ENCODE data around the gene CCSER2. TPM values are rescaled to one million over a fixed set of nuclear protein-coding genes. Genes with fewer than 3 reads are reported as not detected.
"Not testable (repeated sequence)": the region's sequence is repeated elsewhere in the genome, so short reads cannot be mapped to it uniquely, and the experiment has no call there.

CCSER2 gene
- total RNA-seq, 1 donor from 2014 or later = 49.6 TPM

DNA sequence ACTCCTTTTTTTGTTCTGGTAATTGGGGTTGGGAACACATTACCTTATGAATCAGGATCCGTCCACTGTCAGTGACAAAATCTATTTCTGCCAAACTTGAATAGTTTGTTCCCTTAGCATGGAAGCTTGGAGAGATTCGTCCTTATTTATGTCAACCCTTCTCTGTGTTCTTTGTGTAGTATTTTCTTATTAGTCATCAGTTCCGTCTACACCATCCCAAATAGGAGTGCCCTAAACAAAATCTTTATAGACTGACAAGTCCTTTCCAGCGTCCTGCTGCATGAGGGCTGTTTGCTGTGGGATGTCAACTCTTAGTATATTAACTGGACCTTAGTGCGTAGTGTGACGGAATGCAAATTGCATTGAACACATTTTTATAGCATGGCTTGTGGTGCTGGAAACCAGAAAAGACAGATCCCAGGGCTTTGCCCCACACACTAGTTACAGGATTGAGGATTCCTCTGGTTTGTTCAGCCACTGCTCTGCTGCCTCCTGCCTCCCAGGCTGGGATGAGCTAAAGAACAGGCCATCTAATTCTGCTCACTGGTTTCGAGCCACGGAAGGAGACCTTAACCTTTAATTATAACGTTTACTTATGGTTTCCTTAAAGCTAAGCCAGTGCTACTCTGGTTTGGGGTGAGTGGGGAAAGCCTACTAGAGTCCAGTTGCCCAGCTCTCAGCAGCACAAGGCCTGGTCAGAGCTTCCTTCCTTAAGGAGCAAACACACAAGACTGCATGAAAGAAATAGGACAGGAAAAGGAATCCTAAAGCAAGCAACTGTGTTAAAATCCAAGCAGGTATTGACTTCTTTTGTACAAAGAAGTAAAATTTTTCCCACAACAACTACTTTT, 194.4 kb downstream of the CCSER2 start:
- Mint-ChIP-seq H3K27ac (peak overlapping the region; percentile 50), H3K4me3 (ENCODE audit: low read depth) (no peak overlapping the region), H3K9me3 (ENCODE audit: low read depth) (peaks cover 13% of the 10 kb centered on the region), H3K36me3 (ENCODE audit: insufficient read depth) (peaks cover 11% of the 10 kb centered on the region), H3K4me1 (ENCODE audit: low read depth) (peaks cover 21% of the 10 kb centered on the region), H3K27me3 (no peaks in the 10 kb centered on the region)
- TF ChIP-seq, protein P1, sequence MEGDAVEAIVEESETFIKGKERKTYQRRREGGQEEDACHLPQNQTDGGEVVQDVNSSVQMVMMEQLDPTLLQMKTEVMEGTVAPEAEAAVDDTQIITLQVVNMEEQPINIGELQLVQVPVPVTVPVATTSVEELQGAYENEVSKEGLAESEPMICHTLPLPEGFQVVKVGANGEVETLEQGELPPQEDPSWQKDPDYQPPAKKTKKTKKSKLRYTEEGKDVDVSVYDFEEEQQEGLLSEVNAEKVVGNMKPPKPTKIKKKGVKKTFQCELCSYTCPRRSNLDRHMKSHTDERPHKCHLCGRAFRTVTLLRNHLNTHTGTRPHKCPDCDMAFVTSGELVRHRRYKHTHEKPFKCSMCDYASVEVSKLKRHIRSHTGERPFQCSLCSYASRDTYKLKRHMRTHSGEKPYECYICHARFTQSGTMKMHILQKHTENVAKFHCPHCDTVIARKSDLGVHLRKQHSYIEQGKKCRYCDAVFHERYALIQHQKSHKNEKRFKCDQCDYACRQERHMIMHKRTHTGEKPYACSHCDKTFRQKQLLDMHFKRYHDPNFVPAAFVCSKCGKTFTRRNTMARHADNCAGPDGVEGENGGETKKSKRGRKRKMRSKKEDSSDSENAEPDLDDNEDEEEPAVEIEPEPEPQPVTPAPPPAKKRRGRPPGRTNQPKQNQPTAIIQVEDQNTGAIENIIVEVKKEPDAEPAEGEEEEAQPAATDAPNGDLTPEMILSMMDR (IDR thresholded peaks at IDR 0.05; ENCODE audit: unreplicated experiment) = no peak
- DNase-seq (ENCODE audit: low spot score, unreplicated experiment) = no peak

DNA sequence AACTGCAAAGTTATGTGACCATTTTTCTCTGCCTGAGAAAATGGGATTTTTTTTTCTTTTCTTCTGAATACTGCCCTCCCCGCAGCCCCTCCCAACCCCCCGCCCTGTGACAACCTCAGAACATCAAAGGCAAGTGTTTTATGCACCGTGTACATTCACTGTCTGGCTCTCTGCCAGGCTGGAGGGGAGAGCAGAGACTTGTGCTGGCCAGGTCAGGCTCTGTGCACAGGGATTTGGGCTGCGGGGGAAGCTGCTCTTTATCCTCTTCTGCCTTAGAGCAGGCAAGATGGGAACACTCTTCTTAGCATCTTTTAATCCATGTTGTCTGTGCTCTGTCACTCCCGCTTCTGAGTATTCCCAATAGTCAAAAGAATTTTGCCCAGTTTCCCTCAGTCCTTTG, 195.1 kb downstream of the CCSER2 start:
- no peak overlapping the region for H3K27ac Mint-ChIP-seq
- peaks cover 11% of the 10 kb centered on the region for H3K36me3 Mint-ChIP-seq (ENCODE audit: insufficient read depth)
- no peak for DNase-seq (ENCODE audit: low spot score, unreplicated experiment)
- H3K4me1 Mint-ChIP-seq (ENCODE audit: low read depth) = peaks cover 20% of the 10 kb centered on the region
- TF ChIP-seq, protein P1 (IDR thresholded peaks at IDR 0.05; ENCODE audit: unreplicated experiment) = no peak
- H3K27me3 Mint-ChIP-seq = no peaks in the 10 kb centered on the region
- no peak overlapping the region for H3K4me3 Mint-ChIP-seq (ENCODE audit: low read depth)
- peaks cover 13% of the 10 kb centered on the region for H3K9me3 Mint-ChIP-seq (ENCODE audit: low read depth)

DNA sequence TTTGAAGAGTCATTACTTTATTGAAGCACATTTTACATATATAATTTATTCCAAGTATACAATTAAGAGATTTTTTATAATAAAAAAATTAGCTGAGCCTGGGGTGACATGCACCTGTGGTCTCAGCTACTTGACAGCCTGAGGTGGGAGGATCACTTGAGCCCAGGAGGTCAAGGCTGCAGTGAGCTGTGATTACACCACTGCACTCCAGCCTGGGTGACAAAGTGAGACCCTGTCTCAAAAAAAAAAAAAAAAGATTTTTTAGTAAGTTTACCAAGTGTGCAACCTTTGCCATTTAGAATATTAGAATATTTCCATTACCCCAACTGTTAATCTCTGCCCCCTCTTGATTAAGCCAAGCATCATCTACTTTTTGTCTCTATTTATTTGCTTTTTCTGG, 196.0 kb downstream of the CCSER2 start:
- Mint-ChIP-seq H3K9me3 (ENCODE audit: low read depth) (peaks cover 14% of the 10 kb centered on the region), H3K27ac (peak overlapping the region; percentile 42), H3K36me3 (ENCODE audit: insufficient read depth) (peaks cover 11% of the 10 kb centered on the region), H3K4me3 (ENCODE audit: low read depth) (no peak overlapping the region), H3K4me1 (ENCODE audit: low read depth) (peaks cover 20% of the 10 kb centered on the region), H3K27me3 (no peaks in the 10 kb centered on the region)
- TF ChIP-seq, protein P1 (IDR thresholded peaks at IDR 0.05; ENCODE audit: unreplicated experiment) = no peak
- DNase-seq (ENCODE audit: low spot score, unreplicated experiment) = no peak

DNA sequence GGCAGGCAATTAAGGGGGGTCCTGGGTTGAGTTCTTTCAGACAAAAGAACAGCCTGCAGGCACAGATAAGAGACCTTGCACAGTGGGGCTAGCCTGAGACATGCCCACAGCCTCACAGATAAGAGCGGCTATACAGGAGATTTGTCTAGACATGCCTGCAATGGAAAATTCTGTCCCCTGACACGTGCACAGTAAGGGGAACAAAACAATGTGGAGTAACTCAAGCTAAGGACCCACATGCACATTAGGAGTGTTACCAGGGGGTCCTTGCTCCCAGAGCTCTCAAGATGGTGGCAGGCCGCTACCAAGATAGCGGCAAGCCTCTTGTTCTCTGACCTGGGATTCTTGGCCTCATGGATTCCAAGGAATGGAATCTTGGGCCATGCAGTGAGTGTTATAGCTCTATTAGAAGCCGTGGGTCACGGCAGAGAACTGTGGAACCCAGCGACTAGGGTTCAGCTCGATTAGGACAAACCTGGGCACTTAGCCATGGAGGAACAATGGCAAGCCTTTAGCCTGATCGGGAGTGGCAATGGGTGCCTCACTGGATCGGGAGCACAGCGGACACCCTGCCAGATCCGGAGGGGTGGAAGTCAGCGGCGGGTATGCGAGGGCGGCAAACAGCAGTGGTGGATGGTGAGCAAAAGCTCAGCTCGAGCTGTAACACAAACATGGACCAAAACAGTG, 196.9 kb downstream of the CCSER2 start:
- H3K27me3 Mint-ChIP-seq = no peaks in the 10 kb centered on the region
- peaks cover 20% of the 10 kb centered on the region for H3K4me1 Mint-ChIP-seq (ENCODE audit: low read depth)
- no peak for DNase-seq (ENCODE audit: low spot score, unreplicated experiment)
- no peak overlapping the region for H3K4me3 Mint-ChIP-seq (ENCODE audit: low read depth)
- peak overlapping the region; percentile 80 for H3K27ac Mint-ChIP-seq
- TF ChIP-seq, protein P1 (IDR thresholded peaks at IDR 0.05; ENCODE audit: unreplicated experiment) = no peak
- peaks cover 16% of the 10 kb centered on the region for H3K9me3 Mint-ChIP-seq (ENCODE audit: low read depth)
- peaks cover 11% of the 10 kb centered on the region for H3K36me3 Mint-ChIP-seq (ENCODE audit: insufficient read depth)

DNA sequence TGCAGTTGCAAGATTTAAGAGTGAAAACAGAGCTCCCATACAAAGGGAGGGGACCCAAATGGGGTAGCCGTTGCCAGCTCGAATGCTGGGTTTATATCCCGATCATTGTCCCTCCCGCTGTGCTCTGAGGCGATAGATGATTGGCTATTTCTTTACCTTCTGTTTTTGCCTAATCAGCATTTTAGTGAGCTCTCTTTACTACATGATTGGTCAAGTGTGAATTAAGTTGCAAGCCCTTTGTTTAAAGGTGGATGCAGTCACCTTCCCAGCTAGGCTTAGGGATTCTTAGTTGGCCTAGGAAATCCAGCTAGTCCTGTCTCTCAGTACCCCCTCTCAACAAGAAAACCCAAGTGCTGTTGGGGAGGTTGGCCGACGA, 197.4 kb downstream of the CCSER2 start:
- Mint-ChIP-seq H3K36me3 (ENCODE audit: insufficient read depth) (peaks cover 11% of the 10 kb centered on the region), H3K9me3 (ENCODE audit: low read depth) (peaks cover 16% of the 10 kb centered on the region), H3K4me1 (ENCODE audit: low read depth) (peaks cover 20% of the 10 kb centered on the region)
- DNase-seq (ENCODE audit: low spot score, unreplicated experiment); H3K27ac Mint-ChIP-seq; H3K27me3 Mint-ChIP-seq; H3K4me3 Mint-ChIP-seq (ENCODE audit: low read depth): not testable (repeated sequence)

DNA sequence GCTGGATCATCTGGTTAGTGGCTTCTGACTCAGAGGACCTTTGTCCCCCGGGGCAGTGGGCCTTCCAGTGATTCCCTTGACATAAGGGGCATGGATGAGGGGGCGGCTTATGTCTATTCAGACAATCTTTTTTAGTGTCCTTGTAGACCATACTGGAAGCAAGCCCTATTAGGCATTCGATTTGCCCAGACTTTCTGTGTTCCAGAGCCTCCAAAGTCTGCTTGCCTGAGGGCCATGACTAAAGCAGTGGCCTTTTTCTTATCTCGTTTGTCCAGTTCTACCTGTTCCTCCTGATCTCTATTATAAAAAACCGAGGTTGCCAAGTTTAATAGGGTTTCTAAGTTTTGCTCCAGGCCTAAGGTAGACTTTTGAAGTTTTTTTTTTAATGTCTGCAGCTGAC, 199.0 kb downstream of the CCSER2 start:
- peaks cover 18% of the 10 kb centered on the region for H3K4me1 Mint-ChIP-seq (ENCODE audit: low read depth)
- peaks cover 16% of the 10 kb centered on the region for H3K9me3 Mint-ChIP-seq (ENCODE audit: low read depth)
- DNase-seq (ENCODE audit: low spot score, unreplicated experiment); H3K27ac Mint-ChIP-seq; H3K27me3 Mint-ChIP-seq; H3K4me3 Mint-ChIP-seq (ENCODE audit: low read depth): not testable (repeated sequence)
- peaks cover 11% of the 10 kb centered on the region for H3K36me3 Mint-ChIP-seq (ENCODE audit: insufficient read depth)

DNA sequence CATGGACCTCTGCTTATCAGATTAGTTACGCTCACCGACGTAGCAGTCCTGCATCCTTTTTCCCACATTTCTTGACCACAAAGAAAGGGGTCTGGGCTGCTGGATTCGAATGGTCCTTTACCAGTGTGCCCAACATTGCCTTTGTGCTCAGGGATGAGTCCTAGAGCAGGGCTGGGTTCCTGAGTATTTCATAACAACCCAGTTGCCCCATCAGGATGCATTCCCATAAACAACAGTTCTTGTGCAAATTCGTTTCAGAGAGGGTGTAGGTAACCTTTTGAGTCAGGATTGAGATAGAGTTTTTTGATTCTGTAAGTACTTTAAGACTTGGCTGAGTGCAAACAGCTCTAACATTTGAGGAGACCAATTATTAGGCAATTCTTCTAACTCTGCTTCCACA, 200.1 kb downstream of the CCSER2 start:
- not testable (repeated sequence) for H3K27me3 Mint-ChIP-seq; H3K4me1 Mint-ChIP-seq (ENCODE audit: low read depth); H3K4me3 Mint-ChIP-seq (ENCODE audit: low read depth); H3K27ac Mint-ChIP-seq; DNase-seq (ENCODE audit: low spot score, unreplicated experiment)
- H3K36me3 Mint-ChIP-seq (ENCODE audit: insufficient read depth) = peaks cover 11% of the 10 kb centered on the region
- H3K9me3 Mint-ChIP-seq (ENCODE audit: low read depth) = peaks cover 16% of the 10 kb centered on the region
